Common myeloid progenitor, CD34-positive (primary cell): ENCODE measurements around the gene RPS19BP1.

ENCODE experiments used
- CTCF ChIA-PET: fragments of 350-600 bp; sonication (Branson Sonifier 250); formaldehyde crosslinking; loops from one replicate; lab custom pipeline; 2021; ENCODE audit warnings: antibody characterized with exemption; lab: Charles Lee
- POLR2A ChIA-PET: fragments of 350-600 bp; sonication (Branson Sonifier 250); formaldehyde crosslinking; loops from one replicate; lab custom pipeline; 2021; ENCODE audit warnings: antibody characterized with exemption; lab: Charles Lee
- DNase-seq, 3 donors: peaks; one replicate each; pipeline versions ENCODE4 v3.0.0 to v3.0.0-alpha.2; 2013
- H3K27ac ChIP-seq, 2 experiments: 1 replicate in 1 of 2; 2 replicates in 1 of 2; pipeline ENCODE4 v1.7.0; 2013; ENCODE audit warnings: inconsistent platforms in 2 of 2, low read length in 2 of 2, mild to moderate bottlenecking in 2 of 2, low read depth in 1 of 2, moderate library complexity in 1 of 2; ENCODE audit not compliant: severe bottlenecking in 2 of 2, insufficient read depth in 1 of 2, poor library complexity in 1 of 2
- H3K27me3 ChIP-seq, 5 experiments: replicated peaks in 2 of 5; 1 replicate in 3 of 5; 2 replicates in 2 of 5; pipeline versions ENCODE4 v1.6.1 to v1.7.0; 2013; ENCODE audit warnings: low read length in 4 of 5, mild to moderate bottlenecking in 2 of 5, moderate library complexity in 2 of 5, inconsistent platforms in 1 of 5; ENCODE audit not compliant: insufficient read depth in 5 of 5, control insufficient read depth in 4 of 5
- H3K36me3 ChIP-seq, 4 experiments: 1 replicate in 2 of 4; 2 replicates in 2 of 4; pipeline versions ENCODE4 v1.6.1 to v1.7.0; 2013; ENCODE audit warnings: low read length in 3 of 4, control low read depth in 1 of 4, mild to moderate bottlenecking in 1 of 4; ENCODE audit not compliant: control insufficient read depth in 4 of 4, insufficient read depth in 4 of 4
- H3K4me1 ChIP-seq, 4 experiments: 1 replicate in 3 of 4; 2 replicates in 1 of 4; pipeline versions ENCODE4 v1.6.1 to v1.7.1; 2013; ENCODE audit warnings: low read length in 3 of 4, mild to moderate bottlenecking in 3 of 4, control low read depth in 1 of 4, inconsistent platforms in 1 of 4, moderate library complexity in 1 of 4; ENCODE audit not compliant: control insufficient read depth in 4 of 4, insufficient read depth in 4 of 4; ENCODE audit errors: control extremely low read depth in 1 of 4
- H3K4me3 ChIP-seq, 7 experiments: 1 replicate in 4 of 7; 2 replicates in 3 of 7; pipeline versions ENCODE4 v1.5.1 to v1.7.0; 2013; ENCODE audit warnings: mild to moderate bottlenecking in 7 of 7, low read length in 6 of 7, moderate library complexity in 6 of 7, inconsistent platforms in 2 of 7, low read depth in 2 of 7, control low read depth in 1 of 7; ENCODE audit not compliant: insufficient read depth in 4 of 7, control insufficient read depth in 1 of 7; ENCODE audit errors: extremely low read depth in 1 of 7
- H3K9me3 ChIP-seq, 5 experiments: 1 replicate in 4 of 5; 2 replicates in 1 of 5; pipeline versions ENCODE4 v1.6.1 to v1.7.1; 2013; ENCODE audit warnings: low read length in 4 of 5, mild to moderate bottlenecking in 2 of 5, inconsistent platforms in 1 of 5, low read depth in 1 of 5, moderate library complexity in 1 of 5; ENCODE audit not compliant: control insufficient read depth in 4 of 5, insufficient read depth in 2 of 5; ENCODE audit errors: control extremely low read depth in 1 of 5
- WGBS: methylation state at CpG from one replicate; pipeline ENCODE4 v1.1.5; 2013; ENCODE audit not compliant: insufficient coverage; 5-methylcytosine and 5-hydroxymethylcytosine counted together

RPS19BP1 gene

GRCh38 chr22:39559456-39560105 is 27.0 kb upstream of the RPS19BP1 start:
- no peak overlapping the region for H3K27ac ChIP-seq
- peaks cover 2 to 77% (median 38%) of the 10 kb centered on the region in 5 experiments for H3K27me3 ChIP-seq
- CTCF ChIA-PET, result interaction anchor here (0.6 to 2.1 kb wide), 4 partner anchors 25 to 733 kb away, joined by 3 to 6 read pairs (median 3); no protein-coding TSS in a partner anchor
- no peaks in the 10 kb centered on the region for H3K9me3 ChIP-seq
- 58% methylated on average over 4 of the region's 11 CpGs for WGBS
- H3K4me3 ChIP-seq, result no peak overlapping the region
- no peaks in the 10 kb centered on the region for H3K36me3 ChIP-seq
- H3K4me1 ChIP-seq, result peaks cover 0 to 7% (median 2%) of the 10 kb centered on the region in 4 experiments
- DNase-seq, result no peak
- POLR2A ChIA-PET, result interaction anchor here (0.6 kb wide), 1 partner anchor 17 kb away, joined by 3 read pairs; no protein-coding TSS in a partner anchor

- POLR2A ChIA-PET, result interaction anchor here (0.6 kb wide), 1 partner anchor 16 kb away, joined by 3 read pairs; no protein-coding TSS in a partner anchor
- 92% methylated on average over 13 of the region's 14 CpGs for WGBS
Measured at GRCh38 chr22:39558950-39559349, 26.4 kb upstream of the RPS19BP1 start.

GRCh38 chr22:39558254-39558727 is 25.7 kb upstream of the RPS19BP1 start:
- CTCF ChIA-PET, result interaction anchor here (1.5 to 2.1 kb wide), 2 partner anchors 466 to 474 kb away, joined by 3 to 6 read pairs; no protein-coding TSS in a partner anchor
- POLR2A ChIA-PET, result no interaction called here
- WGBS, result 5% methylated on average over 16 of the region's 34 CpGs
- DNase-seq, result no peak
- Histone ChIP-seq H3K27me3 (peaks cover 2 to 87% (median 39%) of the 10 kb centered on the region in 5 experiments), H3K36me3 (no peaks in the 10 kb centered on the region), H3K4me1 (peaks cover 0 to 7% (median 2%) of the 10 kb centered on the region in 4 experiments), H3K4me3 (no peak overlapping the region), H3K9me3 (no peaks in the 10 kb centered on the region), H3K27ac (no peak overlapping the region)

More at GRCh38 chr22:39558950-39559349, 26.4 kb upstream of the RPS19BP1 start:
- Histone ChIP-seq H3K27me3 (peaks cover 2 to 83% (median 39%) of the 10 kb centered on the region in 5 experiments), H3K4me3 (no peak overlapping the region), H3K36me3 (no peaks in the 10 kb centered on the region), H3K27ac (no peak overlapping the region), H3K4me1 (peaks cover 0 to 7% (median 2%) of the 10 kb centered on the region in 4 experiments), H3K9me3 (no peaks in the 10 kb centered on the region)
- DNase-seq, result no peak
- CTCF ChIA-PET, result interaction anchor here (0.9 to 2.1 kb wide), 3 partner anchors 24 to 474 kb away, joined by 3 to 6 read pairs (median 3); no protein-coding TSS in a partner anchor

- no peaks in the 10 kb centered on the region for H3K9me3 ChIP-seq
- peaks cover 0 to 7% (median 2%) of the 10 kb centered on the region in 4 experiments for H3K4me1 ChIP-seq
- no peaks in the 10 kb centered on the region for H3K36me3 ChIP-seq
- peak; percentile 32 to 47 (median 39) for DNase-seq
- CTCF ChIA-PET, result interaction anchor here (1.6 kb wide), 1 partner anchor 23 kb away, joined by 3 read pairs; no protein-coding TSS in a partner anchor
- no peak overlapping the region for H3K27ac ChIP-seq
- POLR2A ChIA-PET, result no interaction called here
- H3K4me3 ChIP-seq, result peak overlapping the region in 2 of 7 experiments; percentile 32 to 33
- peaks cover 2 to 92% (median 47%) of the 10 kb centered on the region in 5 experiments for H3K27me3 ChIP-seq
- 7% methylated on average over 46 of the region's 72 CpGs for WGBS
Measured at GRCh38 chr22:39556970-39557841, 24.7 kb upstream of the RPS19BP1 start.

- CTCF ChIA-PET, result no interaction called here
- peaks cover 2 to 91% (median 51%) of the 10 kb centered on the region in 5 experiments for H3K27me3 ChIP-seq
Measured at GRCh38 chr22:39554151-39554550, 21.6 kb upstream of the RPS19BP1 start.

GRCh38 chr22:39553429-39553828 is 20.9 kb upstream of the RPS19BP1 start:
- H3K9me3 ChIP-seq, result no peaks in the 10 kb centered on the region
- no peaks in the 10 kb centered on the region for H3K36me3 ChIP-seq
- WGBS, result no CpG with 5 or more reads among the region's 3 CpGs
- peaks cover 2 to 91% (median 43%) of the 10 kb centered on the region in 5 experiments for H3K27me3 ChIP-seq
- POLR2A ChIA-PET, result interaction anchor here (0.6 kb wide), 1 partner anchor 437 kb away, joined by 5 read pairs; no protein-coding TSS in a partner anchor
- DNase-seq, result no peak
- peaks cover 0 to 7% (median 2%) of the 10 kb centered on the region in 4 experiments for H3K4me1 ChIP-seq
- H3K4me3 ChIP-seq, result no peak overlapping the region
- CTCF ChIA-PET, result no interaction called here
- no peak overlapping the region for H3K27ac ChIP-seq

More at GRCh38 chr22:39554151-39554550, 21.6 kb upstream of the RPS19BP1 start:
- no peaks in the 10 kb centered on the region for H3K36me3 ChIP-seq
- H3K4me3 ChIP-seq, result no peak overlapping the region
- WGBS, result 75% methylated on average over 3 of the region's 3 CpGs
- no peak overlapping the region for H3K27ac ChIP-seq
- POLR2A ChIA-PET, result no interaction called here
- peaks cover 0 to 7% (median 2%) of the 10 kb centered on the region in 4 experiments for H3K4me1 ChIP-seq
- DNase-seq, result no peak
- no peaks in the 10 kb centered on the region for H3K9me3 ChIP-seq
